ENCODE measurements around the gene TLE1. TPM values are rescaled to one million over a fixed set of nuclear protein-coding genes. Genes with fewer than 3 reads are reported as not detected.
"Not testable (repeated sequence)": the region's sequence is repeated elsewhere in the genome, so short reads cannot be mapped to it uniquely, and the experiment has no call there.

The TLE1 gene
- total and polyA plus RNA-seq, 4 experiments from 2014 or later, result 0.49 to 3.8 (median 1.6) TPM

DNA sequence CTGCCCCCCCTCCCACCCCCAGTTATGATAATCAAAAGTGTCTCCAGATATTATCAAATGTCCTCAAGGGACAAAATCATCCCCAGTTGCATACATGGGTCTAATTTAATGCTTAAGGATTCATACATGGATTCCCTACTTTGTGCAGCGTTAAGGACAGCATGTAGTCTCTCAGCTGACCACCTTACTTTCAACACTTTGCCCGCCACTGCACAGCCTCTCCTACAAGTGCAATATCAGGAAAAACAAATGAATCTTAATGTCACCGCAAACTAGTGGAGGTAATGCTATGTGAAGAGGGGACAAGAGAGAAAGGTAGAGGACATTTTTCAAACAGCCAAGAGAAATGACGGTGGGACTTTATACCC, 78.6 kb downstream of the TLE1 start:
- H3K4me3 Mint-ChIP-seq, result peak overlapping the region in 1 of 8 donors; percentile 12
- ChIA-PET POLR2A (ENCODE audit: partially characterized antibody) (no interaction called here), CTCF (ENCODE audit: partially characterized antibody) (no interaction called here)
- no peak overlapping the region for H3K27ac Mint-ChIP-seq
- H3K27me3 Mint-ChIP-seq, result no peaks in the 10 kb centered on the region
- no peaks in the 10 kb centered on the region for H3K4me1 Mint-ChIP-seq
- Histone ChIP-seq H3K36me3 (ENCODE audit: insufficient read depth, low read length) (no peaks in the 10 kb centered on the region), H3K9me3 (ENCODE audit: control insufficient read depth in 1 of 2, low read length in 2 of 2) (no peaks in the 10 kb centered on the region), H3K4me3 (ENCODE audit: low read length in 2 of 2) (no peak overlapping the region), H3K27me3 (ENCODE audit: insufficient read depth, low read length) (no peaks in the 10 kb centered on the region), H3K27ac (ENCODE audit: low read depth, low read length) (no peak overlapping the region), H3K4me1 (ENCODE audit: insufficient read depth, low read length) (no peaks in the 10 kb centered on the region)
- DNase-seq, result no peak
- intact Hi-C loops (cut with micrococcal nuclease), result no loop called here
- H3K36me3 Mint-ChIP-seq, result peaks cover 0 to 1% of the 10 kb centered on the region in 2 donors
- H3K9me3 Mint-ChIP-seq, result peaks cover 0 to 6% (median 0%) of the 10 kb centered on the region in 8 donors

DNA sequence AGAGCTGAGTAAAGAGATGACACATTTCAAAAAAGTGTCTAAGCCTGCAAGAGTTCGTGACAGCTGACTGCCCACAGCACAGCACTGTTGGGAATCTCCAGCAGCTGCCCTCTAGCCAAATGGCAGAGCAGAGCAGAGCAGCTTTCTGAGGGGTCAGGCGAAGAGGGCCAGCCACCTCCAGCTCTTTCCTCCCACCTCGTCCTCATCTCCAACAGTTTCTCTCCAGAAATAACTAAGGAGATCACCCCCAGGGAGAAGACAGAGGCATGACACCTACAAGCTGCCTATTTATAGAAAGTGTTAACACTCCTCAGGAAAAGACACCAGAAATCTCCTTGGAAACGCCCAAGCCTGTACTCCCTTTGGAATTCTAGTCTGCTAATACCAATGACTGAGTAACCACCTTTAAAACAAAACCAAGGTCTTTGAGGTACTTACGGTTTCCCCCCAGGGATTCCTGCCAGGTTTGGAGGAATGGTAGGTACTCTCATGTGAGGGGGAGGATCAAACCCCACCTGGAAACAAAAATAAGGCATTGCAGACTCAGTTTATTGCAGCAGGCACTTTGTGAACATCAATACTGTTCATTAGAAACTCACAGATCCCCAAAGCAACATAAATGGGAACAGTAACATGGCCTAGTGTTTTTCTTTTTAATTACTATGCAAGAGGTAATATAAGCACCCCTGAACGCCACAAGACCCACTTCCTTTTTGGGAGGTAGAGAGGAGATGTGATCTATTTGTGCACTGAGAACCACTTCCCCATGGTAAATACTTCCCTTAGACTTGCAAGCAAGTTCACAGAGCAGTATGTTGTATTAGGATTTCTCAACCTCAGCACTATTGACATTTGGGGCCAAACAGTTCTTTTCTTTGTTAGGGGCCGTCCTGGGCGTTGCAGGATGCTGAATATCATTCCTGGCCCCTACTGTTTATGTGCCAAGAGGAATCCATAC, 79.3 kb downstream of the TLE1 start:
- POLR2A ChIA-PET (ENCODE audit: partially characterized antibody), result no interaction called here
- Histone ChIP-seq H3K27ac (ENCODE audit: low read depth, low read length) (no peak overlapping the region), H3K27me3 (ENCODE audit: insufficient read depth, low read length) (no peaks in the 10 kb centered on the region), H3K4me3 (ENCODE audit: low read length in 2 of 2) (no peak overlapping the region), H3K9me3 (ENCODE audit: control insufficient read depth in 1 of 2, low read length in 2 of 2) (no peaks in the 10 kb centered on the region), H3K36me3 (ENCODE audit: insufficient read depth, low read length) (no peaks in the 10 kb centered on the region), H3K4me1 (ENCODE audit: insufficient read depth, low read length) (no peaks in the 10 kb centered on the region)
- Mint-ChIP-seq H3K36me3 (peaks cover 0 to 1% of the 10 kb centered on the region in 2 donors), H3K27ac (no peak overlapping the region), H3K4me3 (no peak overlapping the region), H3K27me3 (no peaks in the 10 kb centered on the region), H3K9me3 (peaks cover 0 to 6% (median 0%) of the 10 kb centered on the region in 8 donors), H3K4me1 (no peaks in the 10 kb centered on the region)
- CTCF ChIA-PET (ENCODE audit: partially characterized antibody), result no interaction called here
- intact Hi-C loops (cut with micrococcal nuclease), result no loop called here
- no peak for DNase-seq

- H3K27ac Mint-ChIP-seq, result no peak overlapping the region
- no peaks in the 10 kb centered on the region for H3K4me1 ChIP-seq (ENCODE audit: insufficient read depth, low read length)
- peaks cover 0 to 7% (median 4%) of the 10 kb centered on the region in 8 donors for H3K9me3 Mint-ChIP-seq
- ChIA-PET POLR2A (ENCODE audit: partially characterized antibody) (no interaction called here), CTCF (ENCODE audit: partially characterized antibody) (no interaction called here)
- intact Hi-C loops (cut with micrococcal nuclease), result no loop called here
- H3K27me3 Mint-ChIP-seq, result no peaks in the 10 kb centered on the region
- peaks cover 0 to 1% of the 10 kb centered on the region in 2 donors for H3K36me3 Mint-ChIP-seq
- no peak overlapping the region for H3K4me3 Mint-ChIP-seq
- no peak for DNase-seq
- H3K9me3 ChIP-seq (ENCODE audit: control insufficient read depth in 1 of 2, low read length in 2 of 2), result no peaks in the 10 kb centered on the region
- no peak overlapping the region for H3K27ac ChIP-seq (ENCODE audit: low read depth, low read length)
- no peaks in the 10 kb centered on the region for H3K27me3 ChIP-seq (ENCODE audit: insufficient read depth, low read length)
- no peak overlapping the region for H3K4me3 ChIP-seq (ENCODE audit: low read length in 2 of 2)
- H3K36me3 ChIP-seq (ENCODE audit: insufficient read depth, low read length), result no peaks in the 10 kb centered on the region
- no peaks in the 10 kb centered on the region for H3K4me1 Mint-ChIP-seq
Observed at GRCh38 chr9:81608289-81608657, 81.1 kb downstream of the TLE1 start.

DNA sequence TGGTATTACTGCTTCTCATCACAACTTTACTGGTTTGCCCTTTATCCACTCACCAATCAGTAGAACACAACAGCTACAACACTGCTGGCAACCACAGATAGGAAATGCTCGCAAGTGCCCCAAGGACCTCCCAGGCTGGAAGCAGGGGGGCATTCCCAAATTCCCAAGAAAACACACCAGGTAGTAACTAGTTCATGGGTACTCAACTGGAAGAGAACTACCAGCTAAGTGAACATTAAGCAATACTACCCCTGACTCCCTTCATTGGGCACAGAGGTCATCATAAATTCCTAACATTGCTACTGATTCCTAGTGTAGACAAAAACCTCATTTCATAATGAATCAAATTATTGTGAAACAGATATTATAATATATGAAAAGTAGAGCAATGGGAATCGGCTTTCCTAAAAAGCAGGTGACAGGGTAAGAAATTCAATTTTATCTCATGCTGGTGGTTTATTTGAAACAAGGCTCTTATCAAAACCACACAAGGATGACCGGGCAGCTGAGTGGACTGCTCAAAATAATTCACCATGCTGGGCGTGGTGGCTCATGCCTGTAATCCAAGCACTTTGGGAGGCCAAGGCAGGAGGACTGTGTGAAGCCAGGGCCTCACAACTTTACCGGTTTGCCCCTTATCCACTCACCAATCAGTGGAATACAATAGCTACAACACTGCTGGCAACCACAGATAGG, 81.6 kb downstream of the TLE1 start:
- no peaks in the 10 kb centered on the region for H3K9me3 ChIP-seq (ENCODE audit: control insufficient read depth in 1 of 2, low read length in 2 of 2)
- H3K4me3 Mint-ChIP-seq, result no peak overlapping the region
- intact Hi-C loops (cut with micrococcal nuclease), result no loop called here
- DNase-seq, result no peak
- no peak overlapping the region for H3K27ac Mint-ChIP-seq
- peaks cover 0 to 1% of the 10 kb centered on the region in 2 donors for H3K36me3 Mint-ChIP-seq
- H3K36me3 ChIP-seq (ENCODE audit: insufficient read depth, low read length), result no peaks in the 10 kb centered on the region
- CTCF ChIA-PET (ENCODE audit: partially characterized antibody), result no interaction called here
- no peaks in the 10 kb centered on the region for H3K4me1 Mint-ChIP-seq
- no peak overlapping the region for H3K27ac ChIP-seq (ENCODE audit: low read depth, low read length)
- no peak overlapping the region for H3K4me3 ChIP-seq (ENCODE audit: low read length in 2 of 2)
- peaks cover 0 to 7% (median 2%) of the 10 kb centered on the region in 8 donors for H3K9me3 Mint-ChIP-seq
- POLR2A ChIA-PET (ENCODE audit: partially characterized antibody), result no interaction called here
- H3K4me1 ChIP-seq (ENCODE audit: insufficient read depth, low read length), result no peaks in the 10 kb centered on the region
- no peaks in the 10 kb centered on the region for H3K27me3 Mint-ChIP-seq
- H3K27me3 ChIP-seq (ENCODE audit: insufficient read depth, low read length), result no peaks in the 10 kb centered on the region

- DNase-seq; H3K27me3 Mint-ChIP-seq; intact Hi-C loops (cut with micrococcal nuclease): not testable (repeated sequence)
Observed at GRCh38 chr9:81606261-81606660, 83.1 kb downstream of the TLE1 start.

GRCh38 chr9:81605170-81605670, 84.1 kb downstream of the TLE1 start:
- peaks cover 0 to 1% of the 10 kb centered on the region in 2 donors for H3K36me3 Mint-ChIP-seq
- H3K9me3 Mint-ChIP-seq, result peaks cover 0 to 7% (median 2%) of the 10 kb centered on the region in 8 donors
- no peak for DNase-seq

More at GRCh38 chr9:81606261-81606660, 83.1 kb downstream of the TLE1 start:
- H3K27me3 ChIP-seq (ENCODE audit: insufficient read depth, low read length); H3K27ac ChIP-seq (ENCODE audit: low read depth, low read length); H3K4me1 ChIP-seq (ENCODE audit: insufficient read depth, low read length); H3K9me3 ChIP-seq (ENCODE audit: control insufficient read depth in 1 of 2, low read length in 2 of 2); H3K27ac Mint-ChIP-seq; H3K9me3 Mint-ChIP-seq; H3K4me1 Mint-ChIP-seq; POLR2A ChIA-PET (ENCODE audit: partially characterized antibody); H3K36me3 Mint-ChIP-seq; H3K4me3 Mint-ChIP-seq; H3K36me3 ChIP-seq (ENCODE audit: insufficient read depth, low read length); H3K4me3 ChIP-seq (ENCODE audit: low read length in 2 of 2); CTCF ChIA-PET (ENCODE audit: partially characterized antibody): not testable (repeated sequence)

GRCh38 chr9:81604306-81605169, 84.8 kb downstream of the TLE1 start:
- no peak overlapping the region for H3K4me3 ChIP-seq (ENCODE audit: low read length in 2 of 2)
- no peaks in the 10 kb centered on the region for H3K27me3 Mint-ChIP-seq
- H3K4me1 ChIP-seq (ENCODE audit: insufficient read depth, low read length), result no peaks in the 10 kb centered on the region
- intact Hi-C loops (cut with micrococcal nuclease), result no loop called here
- no peak for DNase-seq
- ChIA-PET CTCF (ENCODE audit: partially characterized antibody) (no interaction called here), POLR2A (ENCODE audit: partially characterized antibody) (no interaction called here)
- peaks cover 0 to 7% (median 2%) of the 10 kb centered on the region in 8 donors for H3K9me3 Mint-ChIP-seq
- no peak overlapping the region for H3K27ac Mint-ChIP-seq
- H3K36me3 ChIP-seq (ENCODE audit: insufficient read depth, low read length), result no peaks in the 10 kb centered on the region
- no peak overlapping the region for H3K4me3 Mint-ChIP-seq
- H3K27ac ChIP-seq (ENCODE audit: low read depth, low read length), result no peak overlapping the region
- H3K4me1 Mint-ChIP-seq, result no peaks in the 10 kb centered on the region
- H3K9me3 ChIP-seq (ENCODE audit: control insufficient read depth in 1 of 2, low read length in 2 of 2), result no peaks in the 10 kb centered on the region
- H3K27me3 ChIP-seq (ENCODE audit: insufficient read depth, low read length), result no peaks in the 10 kb centered on the region
- peaks cover 0 to 1% of the 10 kb centered on the region in 2 donors for H3K36me3 Mint-ChIP-seq

More at GRCh38 chr9:81605170-81605670, 84.1 kb downstream of the TLE1 start:
- Histone ChIP-seq H3K4me1 (ENCODE audit: insufficient read depth, low read length) (no peaks in the 10 kb centered on the region), H3K4me3 (ENCODE audit: low read length in 2 of 2) (no peak overlapping the region), H3K36me3 (ENCODE audit: insufficient read depth, low read length) (no peaks in the 10 kb centered on the region), H3K27me3 (ENCODE audit: insufficient read depth, low read length) (no peaks in the 10 kb centered on the region), H3K27ac (ENCODE audit: low read depth, low read length) (no peak overlapping the region), H3K9me3 (ENCODE audit: control insufficient read depth in 1 of 2, low read length in 2 of 2) (no peaks in the 10 kb centered on the region)
- Mint-ChIP-seq H3K4me1 (no peaks in the 10 kb centered on the region), H3K4me3 (no peak overlapping the region), H3K27me3 (no peaks in the 10 kb centered on the region), H3K27ac (no peak overlapping the region)
- CTCF ChIA-PET (ENCODE audit: partially characterized antibody), result no interaction called here
- POLR2A ChIA-PET (ENCODE audit: partially characterized antibody), result no interaction called here
- intact Hi-C loops (cut with micrococcal nuclease), result no loop called here
